OCI-LY7 (cell line): Measurements from ENCODE around the gene MED14. TPM values are rescaled to one million over a fixed set of nuclear protein-coding genes. Genes with fewer than 3 reads are reported as not detected.
A peak's percentile ranks its signal among the peaks of the same experiment; 100 is the strongest.

Experiments
- BruUV-seq: library from RNA; stranded (reverse); fragments of 400-500 nt; replicated peaks from 2 replicates; lab custom pipeline; 2021; lab: Mats Ljungman, UMichigan
- CTCF ChIA-PET: fragments of 300-600 bp; sonication (Branson Sonifier 250); formaldehyde crosslinking; loops from one replicate; lab custom pipeline; 2022; ENCODE audit warnings: antibody characterized with exemption; ENCODE audit not compliant: unreplicated experiment; lab: Charles Lee
- POLR2A ChIA-PET: fragments of 300-600 bp; sonication (Branson Sonifier 250); formaldehyde crosslinking; loops from one replicate; lab custom pipeline; 2022; ENCODE audit warnings: antibody characterized with exemption; lab: Charles Lee
- DNase-seq: peaks from one replicate; pipeline ENCODE4 v3.0.0-alpha.2; 2015; ENCODE audit warnings: low spot score
- H2AFZ ChIP-seq: fragments of 200-600 bp; sonication (generic), shearing (Covaris generic); 2 replicates; pipeline ENCODE4 v1.6.1; 2014; ENCODE audit warnings: mild to moderate bottlenecking, antibody characterized with exemption, low read length, moderate library complexity
- H3K27ac ChIP-seq: fragments of 200-600 bp; sonication (generic); 2 replicates; pipeline ENCODE4 v1.5.1; 2014; ENCODE audit warnings: mixed run types, low read depth, mild to moderate bottlenecking, moderate library complexity, low read length, inconsistent platforms; ENCODE audit not compliant: poor library complexity, severe bottlenecking
- H3K36me3 ChIP-seq: fragments of 200-600 bp; sonication (generic); 2 replicates; pipeline ENCODE4 v1.6.1; 2014; ENCODE audit warnings: mild to moderate bottlenecking, antibody characterized with exemption, low read length, moderate library complexity, mixed read lengths; ENCODE audit not compliant: insufficient read depth
- H3K4me1 ChIP-seq: fragments of 200-600 bp; sonication (generic); 2 replicates; pipeline ENCODE4 v1.5.1; 2014; ENCODE audit warnings: mild to moderate bottlenecking, low read length; ENCODE audit not compliant: insufficient read depth, poor library complexity, severe bottlenecking
- H3K4me2 ChIP-seq: fragments of 200-600 bp; sonication (generic); 2 replicates; pipeline ENCODE4 v1.6.1; 2014; ENCODE audit warnings: mild to moderate bottlenecking, low read length
- H3K4me3 ChIP-seq: fragments of 200-600 bp; sonication (generic); 2 replicates; pipeline ENCODE4 v1.5.1; 2014; ENCODE audit warnings: mild to moderate bottlenecking, low read depth, low read length; ENCODE audit not compliant: poor library complexity, severe bottlenecking
- H3K79me2 ChIP-seq: fragments of 200-600 bp; sonication (generic); 2 replicates; pipeline ENCODE4 v1.6.1; 2016; ENCODE audit warnings: low read depth, mild to moderate bottlenecking, low read length, moderate library complexity, mixed read lengths; ENCODE audit not compliant: insufficient read depth
- H3K9me2 ChIP-seq: fragments of 200-600 bp; sonication (generic); 2 replicates; pipeline ENCODE4 v1.6.1; 2016; ENCODE audit warnings: mild to moderate bottlenecking, low read length, mixed read lengths; ENCODE audit not compliant: insufficient read depth
- H3K9me3 ChIP-seq: fragments of 200-600 bp; sonication (generic); 2 replicates; pipeline ENCODE4 v1.6.1; 2014; ENCODE audit warnings: mild to moderate bottlenecking, mixed run types, low read length, mixed read lengths
- H4K20me1 ChIP-seq: fragments of 200-600 bp; sonication (generic); 2 replicates; pipeline ENCODE4 v1.6.1; 2014; ENCODE audit warnings: mild to moderate bottlenecking, antibody characterized with exemption, low read length, moderate library complexity, mixed read lengths; ENCODE audit not compliant: insufficient read depth
- EZH2phosphoT487 ChIP-seq: fragments of 200-600 bp; sonication (generic); IDR thresholded peaks from 2 replicates; pipeline ENCODE4 v1.6.1; 2018; ENCODE audit warnings: low read depth, borderline replicate concordance, mild to moderate bottlenecking, mixed run types, antibody characterized with exemption, low read length, moderate library complexity, mixed read lengths
- intact Hi-C: fragments of 100-400 bp; cut with micrococcal nuclease; formaldehyde crosslinking; loops from one replicate; pipeline ENCODE4 v1.10.0; 2022; ENCODE audit not compliant: unreplicated experiment
- total RNA-seq, 2 experiments: library from RNA; depleted of rRNA in 1 of 2; stranded (reverse); fragments of >200 nt in 1 of 2; shearing (Covaris generic) in 1 of 2; gene quantifications; 2 replicates each; pipeline ENCODE4 v1.2.3, GENCODE V29; 2014 to 2022
- TF ChIP-seq, protein P1 (sequence below): fragments of 200-600 bp; sonication (generic); conservative IDR thresholded peaks from 2 replicates; pipeline ENCODE4 v1.5.1; 2014; ENCODE audit warnings: mild to moderate bottlenecking, antibody characterized with exemption, low read length, moderate library complexity, mixed read lengths

The MED14 gene
- total RNA-seq, 2 experiments from 2014 or later = 28.1 to 57.0 TPM

GRCh38 chrX:40729598-40730584, 5.5 kb downstream of the MED14 start:
- Histone ChIP-seq H2AFZ (no peak overlapping the region), H3K4me2 (0 out of 2 replicates have a peak overlapping the region, but pooled peaks have one; percentile 20), H3K79me2 (peaks cover 63% of the 10 kb centered on the region), H3K9me3 (no peaks in the 10 kb centered on the region), H3K4me3 (no peak overlapping the region), H3K27ac (no peak overlapping the region), H4K20me1 (peaks cover 12% of the 10 kb centered on the region; the same call in 1 of the 2 replicates), H3K36me3 (peaks cover 49% of the 10 kb centered on the region), H3K4me1 (peaks cover 17% of the 10 kb centered on the region), H3K9me2 (no peaks in the 10 kb centered on the region)
- TF ChIP-seq EZH2phosphoT487 = no peak
- TF ChIP-seq, protein P1, sequence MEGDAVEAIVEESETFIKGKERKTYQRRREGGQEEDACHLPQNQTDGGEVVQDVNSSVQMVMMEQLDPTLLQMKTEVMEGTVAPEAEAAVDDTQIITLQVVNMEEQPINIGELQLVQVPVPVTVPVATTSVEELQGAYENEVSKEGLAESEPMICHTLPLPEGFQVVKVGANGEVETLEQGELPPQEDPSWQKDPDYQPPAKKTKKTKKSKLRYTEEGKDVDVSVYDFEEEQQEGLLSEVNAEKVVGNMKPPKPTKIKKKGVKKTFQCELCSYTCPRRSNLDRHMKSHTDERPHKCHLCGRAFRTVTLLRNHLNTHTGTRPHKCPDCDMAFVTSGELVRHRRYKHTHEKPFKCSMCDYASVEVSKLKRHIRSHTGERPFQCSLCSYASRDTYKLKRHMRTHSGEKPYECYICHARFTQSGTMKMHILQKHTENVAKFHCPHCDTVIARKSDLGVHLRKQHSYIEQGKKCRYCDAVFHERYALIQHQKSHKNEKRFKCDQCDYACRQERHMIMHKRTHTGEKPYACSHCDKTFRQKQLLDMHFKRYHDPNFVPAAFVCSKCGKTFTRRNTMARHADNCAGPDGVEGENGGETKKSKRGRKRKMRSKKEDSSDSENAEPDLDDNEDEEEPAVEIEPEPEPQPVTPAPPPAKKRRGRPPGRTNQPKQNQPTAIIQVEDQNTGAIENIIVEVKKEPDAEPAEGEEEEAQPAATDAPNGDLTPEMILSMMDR = no peak
- BruUV-seq = no TSS peak
- POLR2A ChIA-PET = no interaction called here
- intact Hi-C loops = loop anchor here (10.0 kb wide), 1 partner anchor 605 kb away; the partner anchor contains the start of gene DDX3X
- CTCF ChIA-PET = interaction anchor here (0.6 kb wide), 1 partner anchor 553 kb away, joined by 8 read pairs; no protein-coding TSS in a partner anchor
- no peak for DNase-seq

DNA sequence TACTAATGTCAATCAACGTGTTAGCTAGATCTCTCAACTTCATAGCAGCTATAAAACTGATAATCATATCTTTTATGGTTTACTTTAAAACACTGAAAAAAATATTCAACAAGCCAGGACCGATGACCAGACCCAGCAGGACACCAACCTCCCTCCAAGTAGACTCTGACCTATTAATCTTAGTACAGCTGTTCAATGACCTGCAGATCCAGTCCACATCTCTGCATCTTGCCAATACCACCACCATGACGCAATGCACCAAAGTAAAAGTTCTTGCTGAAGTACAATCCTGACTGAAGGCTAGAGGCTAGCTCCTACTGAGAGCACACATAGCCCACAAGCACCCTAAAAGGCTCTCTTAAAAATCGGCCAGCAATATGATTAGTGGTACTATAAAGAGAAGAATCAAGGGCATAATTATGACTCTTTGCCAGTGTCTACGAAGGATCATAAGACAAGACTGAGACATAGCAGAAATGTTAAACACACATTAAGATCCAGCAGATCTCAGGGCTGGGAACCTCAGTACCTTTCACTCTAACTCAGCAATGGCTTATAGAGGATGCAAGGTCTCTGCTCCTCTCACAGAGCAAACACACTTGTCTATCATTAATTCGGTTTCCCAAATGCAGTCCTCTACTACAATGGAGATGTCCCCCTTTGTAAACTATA, 7.6 kb downstream of the MED14 start:
- H3K36me3 ChIP-seq = peaks cover 58% of the 10 kb centered on the region
- BruUV-seq = no TSS peak
- ChIA-PET CTCF (no interaction called here), POLR2A (no interaction called here)
- H3K4me2 ChIP-seq = no peak overlapping the region
- intact Hi-C loops = no loop called here
- no peak for TF ChIP-seq EZH2phosphoT487
- TF ChIP-seq, protein P1 = no peak
- H3K4me3 ChIP-seq = no peak overlapping the region
- H3K4me1 ChIP-seq = peaks cover 6% of the 10 kb centered on the region
- H2AFZ ChIP-seq = no peak overlapping the region
- no peaks in the 10 kb centered on the region for H3K9me3 ChIP-seq
- H4K20me1 ChIP-seq = no peaks in the 10 kb centered on the region
- H3K9me2 ChIP-seq = no peaks in the 10 kb centered on the region
- H3K79me2 ChIP-seq = peaks cover 51% of the 10 kb centered on the region
- DNase-seq = no peak
- H3K27ac ChIP-seq = no peak overlapping the region
